Right lobe of liver (tissue), 6 donors: Measurements from ENCODE around the gene AHNAK. TPM values are rescaled to one million over a fixed set of nuclear protein-coding genes. Genes with fewer than 3 reads are reported as not detected.
A peak's percentile ranks its signal among the peaks of the same experiment; 100 is the strongest.

Source experiments
- ATAC-seq, 4 donors: fragments of 200-7000 bp; cut with Tn5 transposase; one replicate each; pipeline ENCODE4 v1.9.1; 2020; ENCODE audit warnings: mild to moderate bottlenecking in 4 of 4, moderate library complexity in 4 of 4
- DNase-seq, 3 donors: peaks; one replicate each; pipeline ENCODE4 v3.0.0-alpha.2; 2020
- H3K27ac ChIP-seq, 3 donors: fragments of 200-600 bp; one replicate each; pipeline ENCODE4 v1.8.0; 2022
- H3K27me3 ChIP-seq, 2 donors: fragments of 200-600 bp; one replicate each; pipeline ENCODE4 v1.8.0; 2022
- H3K36me3 ChIP-seq, 4 donors: fragments of 200-600 bp; sonication (generic) in 1 of 4; one replicate each; pipeline versions ENCODE4 v1.5.1 to v1.8.0; 2017 to 2022; ENCODE audit warnings: control low read depth in 1 of 4
- H3K4me1 ChIP-seq, 4 donors: fragments of 200-600 bp; sonication (generic) in 1 of 4; one replicate each; pipeline versions ENCODE4 v1.5.1 to v1.8.0; 2017 to 2022; ENCODE audit warnings: control low read depth in 1 of 4
- H3K4me3 ChIP-seq, 3 donors: fragments of 200-600 bp; one replicate each; pipeline ENCODE4 v1.8.0; 2022
- H3K9me3 ChIP-seq, 4 donors: fragments of 200-600 bp; sonication (generic) in 1 of 4; one replicate each; pipeline versions ENCODE4 v1.5.1 to v1.8.0; 2017 to 2022; ENCODE audit warnings: control low read depth in 1 of 4
- CTCF ChIP-seq, 4 donors: fragments of 200-600 bp in 3 of 4; fragments of 450-650 bp in 1 of 4; IDR thresholded peaks; one replicate each; pipeline versions ENCODE4 v1.5.1 to v1.8.0; 2016 to 2022; ENCODE audit warnings: antibody characterized with exemption in 4 of 4, mild to moderate bottlenecking in 2 of 4
- POLR2A ChIP-seq: fragments of 450-650 bp; IDR thresholded peaks from one replicate; pipeline ENCODE4 v1.6.1; 2017; ENCODE audit warnings: antibody characterized with exemption, mild to moderate bottlenecking
- WGBS: methylation state at CpG from one replicate; pipeline ENCODE4 v1.1.6; 2018; ENCODE audit warnings: low coverage, low lambda C conversion rate; ENCODE audit not compliant: insufficient coverage; ENCODE audit errors: missing lambda C conversion rate; 5-methylcytosine and 5-hydroxymethylcytosine counted together
- intact Hi-C, 2 donors: fragments of 100-400 bp; cut with DNase I; formaldehyde crosslinking; loops; one replicate each; pipeline versions ENCODE4 v1.11.2 to v1.14.1; 2022
- total RNA-seq, 6 experiments: library from RNA; depleted of rRNA in 2 of 6; stranded (reverse); fragments of >200 nt in 2 of 6; fragmentation: NEBNext Ultra II Directional in 3 of 6; extraction: Animal tissue kit (Norgen Biotek cat#: 25700) in 3 of 6; gene quantifications; one replicate each; pipeline versions ENCODE4 v1.1.0 to v1.2.4, GENCODE V29; 2016 to 2023
- donor health status: DM: no; HTN: yes; CAD: no.
- donor health status: DM: no; HTN: no; CAD: no.
- donor health status: DM: no; HTN: no; CAD: no.
- donor health status: DM: no; HTN: yes; CAD: no.
- donor health status: DM: no; HTN: yes; CAD: no.

Gene AHNAK
- total RNA-seq, 6 experiments from 2014 or later = 91.0 to 180 (median 113) TPM

GRCh38 chr11:62472063-62472884 lies 74.3 kb downstream of the AHNAK start:
- Histone ChIP-seq H3K9me3 (no peaks in the 10 kb centered on the region), H3K36me3 (no peaks in the 10 kb centered on the region), H3K27me3 (no peaks in the 10 kb centered on the region), H3K27ac (no peak overlapping the region), H3K4me1 (peaks cover 0 to 7% (median 0%) of the 10 kb centered on the region in 4 donors), H3K4me3 (no peak overlapping the region)
- intact Hi-C loops = no loop called here
- DNase-seq (no peak), ATAC-seq (peak in 2 of 4 donors; percentile 46 to 64)
- WGBS = 85% methylated on average over 9 of the region's 9 CpGs
- TF ChIP-seq POLR2A = no peak
- no peak for TF ChIP-seq CTCF (IDR thresholded peaks at IDR 0.05)

GRCh38 chr11:62471603-62472002 lies 75.0 kb downstream of the AHNAK start:
- ATAC-seq (no peak), DNase-seq (no peak)
- peaks cover 0 to 7% (median 0%) of the 10 kb centered on the region in 4 donors for H3K4me1 ChIP-seq
- H3K27me3 ChIP-seq = no peaks in the 10 kb centered on the region
- no peak overlapping the region for H3K4me3 ChIP-seq
- 86% methylated on average over 1 of the region's 7 CpGs for WGBS
- intact Hi-C loops = no loop called here
- H3K36me3 ChIP-seq = no peaks in the 10 kb centered on the region
- H3K9me3 ChIP-seq = no peaks in the 10 kb centered on the region
- no peak overlapping the region for H3K27ac ChIP-seq
- no peak for TF ChIP-seq CTCF (IDR thresholded peaks at IDR 0.05)
- no peak for TF ChIP-seq POLR2A

GRCh38 chr11:62468577-62468976 lies 78.0 kb downstream of the AHNAK start:
- peaks cover 0 to 7% (median 0%) of the 10 kb centered on the region in 4 donors for H3K4me1 ChIP-seq
- H3K27me3 ChIP-seq = no peaks in the 10 kb centered on the region
- H3K4me3 ChIP-seq = no peak overlapping the region
- H3K27ac ChIP-seq = no peak overlapping the region
- no peak for DNase-seq
- H3K9me3 ChIP-seq = no peaks in the 10 kb centered on the region
- ATAC-seq = no peak
- TF ChIP-seq CTCF (IDR thresholded peaks at IDR 0.05) = no peak
- no peak for TF ChIP-seq POLR2A
- WGBS = 72% methylated on average over 2 of the region's 2 CpGs
- intact Hi-C loops = no loop called here
- no peaks in the 10 kb centered on the region for H3K36me3 ChIP-seq

- Histone ChIP-seq H3K27me3 (no peaks in the 10 kb centered on the region), H3K9me3 (no peaks in the 10 kb centered on the region), H3K4me3 (no peak overlapping the region), H3K4me1 (peaks cover 0 to 7% (median 0%) of the 10 kb centered on the region in 4 donors), H3K27ac (no peak overlapping the region), H3K36me3 (no peaks in the 10 kb centered on the region)
- ATAC-seq (no peak), DNase-seq (no peak)
- 85% methylated on average over 2 of the region's 2 CpGs for WGBS
- intact Hi-C loops = no loop called here
- no peak for TF ChIP-seq POLR2A
- no peak for TF ChIP-seq CTCF (IDR thresholded peaks at IDR 0.05)
These were observed 80.2 kb downstream of the AHNAK start for GRCh38 chr11:62466444-62466843.
